Stimulated activated naive B cell treated with anti-CD40 and anti-IgM and Interleukin-4, amounts not matched to agents 10 μg/mL and 1 μg/mL and 100 μg/mL, for 72 hours (primary cell): Measurements from ENCODE around the gene KDM1A.
A peak's percentile ranks its signal among the peaks of the same experiment; 100 is the strongest.

Experiments
- ATAC-seq, 2 donors: fragments of 150-1000 bp; cut with Tn5 transposase; replicated peaks; 2 replicates each; pipeline ENCODE4 v1.10.0; 2021; ENCODE audit warnings: moderate library complexity in 1 of 2
- DNase-seq: peaks from one replicate; pipeline ENCODE4 v3.0.0; 2021
- H3K27ac Mint-ChIP-seq: one replicate; pipeline ENCODE4 v1.8.0; 2022; ENCODE audit warnings: mild to moderate bottlenecking, mixed read lengths
- H3K27me3 Mint-ChIP-seq, 2 donors: one replicate each; pipeline ENCODE4 v1.8.0; 2022; ENCODE audit warnings: mixed read lengths in 2 of 2
- H3K36me3 Mint-ChIP-seq, 2 donors: one replicate each; pipeline ENCODE4 v1.8.0; 2022; ENCODE audit warnings: mixed read lengths in 2 of 2, mild to moderate bottlenecking in 1 of 2
- H3K4me1 Mint-ChIP-seq, 2 donors: one replicate each; pipeline ENCODE4 v1.8.0; 2022; ENCODE audit warnings: mixed read lengths in 2 of 2, mild to moderate bottlenecking in 1 of 2
- H3K4me3 Mint-ChIP-seq, 2 donors: one replicate each; pipeline ENCODE4 v1.8.0; 2022; ENCODE audit warnings: mild to moderate bottlenecking in 2 of 2, mixed read lengths in 2 of 2, moderate library complexity in 1 of 2
- H3K9me3 Mint-ChIP-seq, 2 donors: one replicate each; pipeline ENCODE4 v1.8.0; 2022; ENCODE audit warnings: mixed read lengths in 2 of 2, mild to moderate bottlenecking in 1 of 2

KDM1A gene

GRCh38 chr1:23118407-23118806 is 99.1 kb downstream of the KDM1A start:
- ATAC-seq: no peak
- Mint-ChIP-seq H3K36me3 (no peaks in the 10 kb centered on the region), H3K27ac (no peak overlapping the region)

GRCh38 chr1:23118957-23119792 is 99.9 kb downstream of the KDM1A start:
- H3K27ac Mint-ChIP-seq: peak overlapping the region; percentile 9
- ATAC-seq: no peak
- no peaks in the 10 kb centered on the region for H3K9me3 Mint-ChIP-seq
- H3K4me3 Mint-ChIP-seq: peak overlapping the region in 1 of 2 donors; percentile 53
- no peaks in the 10 kb centered on the region for H3K36me3 Mint-ChIP-seq
- no peak for DNase-seq
- peaks cover 18 to 41% of the 10 kb centered on the region in 2 donors for H3K4me1 Mint-ChIP-seq
- no peaks in the 10 kb centered on the region for H3K27me3 Mint-ChIP-seq

More at GRCh38 chr1:23118407-23118806, 99.1 kb downstream of the KDM1A start:
- peaks cover 14 to 49% of the 10 kb centered on the region in 2 donors for H3K4me1 Mint-ChIP-seq
- H3K9me3 Mint-ChIP-seq: no peaks in the 10 kb centered on the region
- H3K27me3 Mint-ChIP-seq: no peaks in the 10 kb centered on the region
- no peak overlapping the region for H3K4me3 Mint-ChIP-seq
- DNase-seq: no peak

- peaks cover 16 to 36% of the 10 kb centered on the region in 2 donors for H3K4me1 Mint-ChIP-seq
- H3K27me3 Mint-ChIP-seq: no peaks in the 10 kb centered on the region
- DNase-seq (no peak), ATAC-seq (no peak)
- no peak overlapping the region for H3K4me3 Mint-ChIP-seq
- H3K9me3 Mint-ChIP-seq: no peaks in the 10 kb centered on the region
- H3K27ac Mint-ChIP-seq: no peak overlapping the region
- H3K36me3 Mint-ChIP-seq: no peaks in the 10 kb centered on the region
Observed at GRCh38 chr1:23120383-23120782, 101.1 kb downstream of the KDM1A start.

GRCh38 chr1:23122023-23122748 is 102.9 kb downstream of the KDM1A start:
- no peaks in the 10 kb centered on the region for H3K36me3 Mint-ChIP-seq
- H3K9me3 Mint-ChIP-seq: no peaks in the 10 kb centered on the region
- no peaks in the 10 kb centered on the region for H3K27me3 Mint-ChIP-seq
- no peak overlapping the region for H3K4me3 Mint-ChIP-seq
- DNase-seq: no peak
- peaks cover 17 to 37% of the 10 kb centered on the region in 2 donors for H3K4me1 Mint-ChIP-seq
- no peak for ATAC-seq
- H3K27ac Mint-ChIP-seq: no peak overlapping the region

- Mint-ChIP-seq H3K27me3 (no peaks in the 10 kb centered on the region), H3K4me3 (no peak overlapping the region), H3K36me3 (no peaks in the 10 kb centered on the region), H3K27ac (no peak overlapping the region), H3K4me1 (peaks cover 17 to 37% of the 10 kb centered on the region in 2 donors), H3K9me3 (no peaks in the 10 kb centered on the region)
- no peak for ATAC-seq
- no peak for DNase-seq
Observed at GRCh38 chr1:23122796-23123195, 103.5 kb downstream of the KDM1A start.

- no peak overlapping the region for H3K27ac Mint-ChIP-seq
- DNase-seq: no peak
- H3K4me3 Mint-ChIP-seq: no peak overlapping the region
- no peaks in the 10 kb centered on the region for H3K36me3 Mint-ChIP-seq
- H3K9me3 Mint-ChIP-seq: no peaks in the 10 kb centered on the region
- ATAC-seq: no peak
- H3K27me3 Mint-ChIP-seq: no peaks in the 10 kb centered on the region
- peaks cover 17 to 36% of the 10 kb centered on the region in 2 donors for H3K4me1 Mint-ChIP-seq
Observed at GRCh38 chr1:23123528-23123927, 104.3 kb downstream of the KDM1A start.

- Mint-ChIP-seq H3K9me3 (no peaks in the 10 kb centered on the region), H3K4me1 (peaks cover 17 to 27% of the 10 kb centered on the region in 2 donors), H3K4me3 (no peak overlapping the region), H3K27me3 (no peaks in the 10 kb centered on the region), H3K36me3 (peaks cover 0 to under 1% of the 10 kb centered on the region in 2 donors), H3K27ac (no peak overlapping the region)
- ATAC-seq: no peak
- DNase-seq: no peak
Observed at GRCh38 chr1:23124259-23125026, 105.2 kb downstream of the KDM1A start.

- peaks cover 2 to 4% of the 10 kb centered on the region in 2 donors for H3K36me3 Mint-ChIP-seq
- ATAC-seq (no peak), DNase-seq (no peak)
- H3K27me3 Mint-ChIP-seq: no peaks in the 10 kb centered on the region
- H3K4me1 Mint-ChIP-seq: peaks cover 13 to 21% of the 10 kb centered on the region in 2 donors
- H3K27ac Mint-ChIP-seq: no peak overlapping the region
- no peak overlapping the region for H3K4me3 Mint-ChIP-seq
- H3K9me3 Mint-ChIP-seq: no peaks in the 10 kb centered on the region
Observed at GRCh38 chr1:23125489-23125888, 106.2 kb downstream of the KDM1A start.

- H3K4me3 Mint-ChIP-seq: no peak overlapping the region
- ATAC-seq: no peak
- no peaks in the 10 kb centered on the region for H3K27me3 Mint-ChIP-seq
- H3K36me3 Mint-ChIP-seq: peaks cover 3 to 6% of the 10 kb centered on the region in 2 donors
- H3K9me3 Mint-ChIP-seq: no peaks in the 10 kb centered on the region
- DNase-seq: no peak
- H3K4me1 Mint-ChIP-seq: peaks cover 13 to 24% of the 10 kb centered on the region in 2 donors
- no peak overlapping the region for H3K27ac Mint-ChIP-seq
Observed at GRCh38 chr1:23126200-23126599, 106.9 kb downstream of the KDM1A start.

- no peak for DNase-seq
- H3K36me3 Mint-ChIP-seq: peaks cover 3 to 7% of the 10 kb centered on the region in 2 donors
- H3K27ac Mint-ChIP-seq: no peak overlapping the region
- no peak for ATAC-seq
- H3K27me3 Mint-ChIP-seq: no peaks in the 10 kb centered on the region
- no peak overlapping the region for H3K4me3 Mint-ChIP-seq
- H3K9me3 Mint-ChIP-seq: no peaks in the 10 kb centered on the region
- H3K4me1 Mint-ChIP-seq: peaks cover 15 to 27% of the 10 kb centered on the region in 2 donors
Observed at GRCh38 chr1:23126801-23127200, 107.5 kb downstream of the KDM1A start.

- no peaks in the 10 kb centered on the region for H3K27me3 Mint-ChIP-seq
- no peak for DNase-seq
- H3K4me3 Mint-ChIP-seq: no peak overlapping the region
- no peak for ATAC-seq
- no peak overlapping the region for H3K27ac Mint-ChIP-seq
- peaks cover 3 to 7% of the 10 kb centered on the region in 2 donors for H3K36me3 Mint-ChIP-seq
- peaks cover 9 to 19% of the 10 kb centered on the region in 2 donors for H3K4me1 Mint-ChIP-seq
- H3K9me3 Mint-ChIP-seq: no peaks in the 10 kb centered on the region
Observed at GRCh38 chr1:23129846-23130245, 110.6 kb downstream of the KDM1A start.

- Mint-ChIP-seq H3K9me3 (no peaks in the 10 kb centered on the region), H3K36me3 (peaks cover 5 to 7% of the 10 kb centered on the region in 2 donors), H3K4me3 (no peak overlapping the region), H3K4me1 (peaks cover 11% of the 10 kb centered on the region in 2 donors), H3K27ac (no peak overlapping the region), H3K27me3 (no peaks in the 10 kb centered on the region)
- DNase-seq: no peak
- no peak for ATAC-seq
Observed at GRCh38 chr1:23132033-23132432, 112.8 kb downstream of the KDM1A start.
